Dendritic cell treated with granulocyte-macrophage colony-stimulating factor and Interleukin-4, amounts not matched to agents 40 ng/mL and 50 ng/mL, for 4 days (primary cell): ENCODE results near the gene CALHM1.
A peak's percentile ranks its signal among the peaks of the same experiment; 100 is the strongest.

Source experiments
- H3K27ac Mint-ChIP-seq: one replicate; pipeline ENCODE4 v1.8.0; 2022; ENCODE audit warnings: mild to moderate bottlenecking, mixed read lengths
- H3K27me3 Mint-ChIP-seq: one replicate; pipeline ENCODE4 v1.8.0; 2022; ENCODE audit warnings: mild to moderate bottlenecking, mixed read lengths
- H3K36me3 Mint-ChIP-seq: one replicate; pipeline ENCODE4 v1.8.0; 2022; ENCODE audit warnings: low read depth, mixed read lengths
- H3K4me1 Mint-ChIP-seq: one replicate; pipeline ENCODE4 v1.8.0; 2022; ENCODE audit warnings: low read depth, mixed read lengths
- H3K4me3 Mint-ChIP-seq: one replicate; pipeline ENCODE4 v1.8.0; 2022; ENCODE audit warnings: mild to moderate bottlenecking, moderate library complexity, mixed read lengths
- H3K9me3 Mint-ChIP-seq: one replicate; pipeline ENCODE4 v1.8.0; 2022; ENCODE audit warnings: mixed read lengths
- intact Hi-C: fragments of 100-400 bp; cut with micrococcal nuclease; formaldehyde crosslinking; loops from one replicate; pipeline ENCODE4 v1.15.0; 2022

CALHM1 gene

DNA sequence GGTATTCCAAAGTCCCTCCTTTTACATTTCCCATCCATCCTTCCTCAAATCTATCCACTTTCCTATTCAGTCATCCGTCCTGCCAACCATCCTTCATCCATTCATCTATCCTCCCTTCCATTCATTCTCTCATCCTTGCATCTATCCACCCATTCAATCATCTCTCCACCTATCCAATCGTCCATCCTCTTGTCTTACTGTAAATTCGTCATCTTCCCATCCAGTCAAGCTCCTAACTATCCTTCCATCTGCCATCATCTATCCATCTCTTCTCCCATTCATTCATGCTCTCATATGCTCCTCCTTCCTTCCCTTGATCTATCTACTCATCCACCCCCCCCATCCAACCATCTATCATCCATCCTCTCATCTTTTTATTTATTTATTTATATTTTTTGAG is 15.4 kb upstream of the CALHM1 start:
- peaks cover 49% of the 10 kb centered on the region for H3K4me1 Mint-ChIP-seq
- no peaks in the 10 kb centered on the region for H3K27me3 Mint-ChIP-seq
- no peaks in the 10 kb centered on the region for H3K9me3 Mint-ChIP-seq
- H3K4me3 Mint-ChIP-seq, result no peak overlapping the region
- H3K27ac Mint-ChIP-seq, result no peak overlapping the region
- no peaks in the 10 kb centered on the region for H3K36me3 Mint-ChIP-seq
- intact Hi-C loops, result no loop called here

DNA sequence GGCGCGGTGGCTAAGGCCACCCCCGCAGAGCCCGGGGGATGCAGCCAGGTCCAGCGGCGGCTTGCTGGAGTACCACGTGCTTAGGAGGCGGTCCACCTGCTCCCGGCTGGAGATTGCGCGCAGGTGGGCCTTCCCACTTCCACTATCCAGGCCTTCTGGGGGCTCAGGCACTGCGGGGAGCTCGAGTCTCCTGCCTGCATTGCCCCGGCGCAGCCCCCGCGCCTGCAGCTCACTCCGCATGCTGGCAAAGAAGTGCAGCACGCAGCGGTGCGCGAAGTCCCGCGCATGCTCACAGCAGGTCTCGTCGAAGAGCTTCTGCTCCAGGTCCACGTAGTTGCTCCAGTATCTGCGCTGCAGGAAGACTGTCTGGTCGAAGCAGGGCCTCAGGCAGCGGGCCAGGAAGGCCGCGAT is 14.6 kb upstream of the CALHM1 start:
- Mint-ChIP-seq H3K27ac (no peak overlapping the region), H3K4me1 (peaks cover 55% of the 10 kb centered on the region), H3K27me3 (no peaks in the 10 kb centered on the region), H3K9me3 (no peaks in the 10 kb centered on the region), H3K36me3 (no peaks in the 10 kb centered on the region), H3K4me3 (no peak overlapping the region)
- intact Hi-C loops, result no loop called here

GRCh38 chr10:103472005-103472404 is 13.3 kb upstream of the CALHM1 start:
- Mint-ChIP-seq H3K4me3 (peak overlapping the region; percentile 52), H3K27me3 (no peaks in the 10 kb centered on the region), H3K27ac (peak overlapping the region; percentile 81), H3K36me3 (no peaks in the 10 kb centered on the region), H3K4me1 (peaks cover 67% of the 10 kb centered on the region), H3K9me3 (no peaks in the 10 kb centered on the region)
- intact Hi-C loops, result no loop called here

GRCh38 chr10:103470761-103471653 is 12.3 kb upstream of the CALHM1 start:
- H3K9me3 Mint-ChIP-seq, result no peaks in the 10 kb centered on the region
- peaks cover 69% of the 10 kb centered on the region for H3K4me1 Mint-ChIP-seq
- no peaks in the 10 kb centered on the region for H3K27me3 Mint-ChIP-seq

GRCh38 chr10:103469201-103469600 is 10.5 kb upstream of the CALHM1 start:
- no peaks in the 10 kb centered on the region for H3K27me3 Mint-ChIP-seq
- no peaks in the 10 kb centered on the region for H3K9me3 Mint-ChIP-seq
- H3K4me3 Mint-ChIP-seq, result no peak overlapping the region
- intact Hi-C loops, result no loop called here
- no peaks in the 10 kb centered on the region for H3K36me3 Mint-ChIP-seq
- H3K4me1 Mint-ChIP-seq, result peaks cover 81% of the 10 kb centered on the region
- peak overlapping the region; percentile 10 for H3K27ac Mint-ChIP-seq

More at GRCh38 chr10:103470761-103471653, 12.3 kb upstream of the CALHM1 start:
- intact Hi-C loops, result no loop called here
- Mint-ChIP-seq H3K4me3 (no peak overlapping the region), H3K27ac (peak overlapping the region; percentile 81), H3K36me3 (no peaks in the 10 kb centered on the region)

- intact Hi-C loops, result no loop called here
- Mint-ChIP-seq H3K4me3 (no peak overlapping the region), H3K4me1 (peaks cover 82% of the 10 kb centered on the region), H3K27ac (peak overlapping the region; percentile 65), H3K36me3 (no peaks in the 10 kb centered on the region), H3K9me3 (no peaks in the 10 kb centered on the region), H3K27me3 (no peaks in the 10 kb centered on the region)
These were observed 8.7 kb upstream of the CALHM1 start for GRCh38 chr10:103467406-103467805.

- no peaks in the 10 kb centered on the region for H3K36me3 Mint-ChIP-seq
- no peak overlapping the region for H3K4me3 Mint-ChIP-seq
- H3K27ac Mint-ChIP-seq, result peak overlapping the region; percentile 65
- H3K4me1 Mint-ChIP-seq, result peaks cover 75% of the 10 kb centered on the region
- H3K27me3 Mint-ChIP-seq, result no peaks in the 10 kb centered on the region
- H3K9me3 Mint-ChIP-seq, result no peaks in the 10 kb centered on the region
- intact Hi-C loops, result no loop called here
These were observed 8.0 kb upstream of the CALHM1 start for GRCh38 chr10:103466734-103467133.

GRCh38 chr10:103465411-103466179 is 6.9 kb upstream of the CALHM1 start:
- Mint-ChIP-seq H3K27me3 (no peaks in the 10 kb centered on the region), H3K4me1 (peaks cover 64% of the 10 kb centered on the region), H3K27ac (peak overlapping the region; percentile 77), H3K36me3 (no peaks in the 10 kb centered on the region), H3K9me3 (no peaks in the 10 kb centered on the region), H3K4me3 (peak overlapping the region; percentile 33)
- intact Hi-C loops, result no loop called here

DNA sequence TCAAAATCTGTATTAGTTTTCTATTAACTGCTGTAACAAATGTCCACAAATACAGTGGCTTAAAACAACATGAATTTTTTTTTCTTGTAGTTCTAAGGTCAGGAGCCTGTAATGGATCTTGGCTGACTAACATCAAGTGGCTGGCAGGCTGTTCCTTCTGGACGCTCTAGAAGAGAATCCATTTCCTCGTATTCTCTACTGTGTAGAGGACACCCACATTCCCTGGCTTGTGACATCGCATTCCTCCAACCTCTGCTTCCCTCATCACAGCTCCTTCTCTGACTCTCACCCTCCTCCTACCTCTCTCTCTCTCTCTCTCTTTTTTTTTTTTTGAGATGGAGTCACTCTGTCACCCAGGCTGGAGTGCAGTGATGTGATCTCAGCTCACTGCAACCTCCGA is 4.8 kb upstream of the CALHM1 start:
- no peaks in the 10 kb centered on the region for H3K9me3 Mint-ChIP-seq
- no peak overlapping the region for H3K4me3 Mint-ChIP-seq
- peaks cover 61% of the 10 kb centered on the region for H3K4me1 Mint-ChIP-seq
- intact Hi-C loops, result no loop called here
- no peaks in the 10 kb centered on the region for H3K36me3 Mint-ChIP-seq
- no peaks in the 10 kb centered on the region for H3K27me3 Mint-ChIP-seq
- H3K27ac Mint-ChIP-seq, result peak overlapping the region; percentile 43

DNA sequence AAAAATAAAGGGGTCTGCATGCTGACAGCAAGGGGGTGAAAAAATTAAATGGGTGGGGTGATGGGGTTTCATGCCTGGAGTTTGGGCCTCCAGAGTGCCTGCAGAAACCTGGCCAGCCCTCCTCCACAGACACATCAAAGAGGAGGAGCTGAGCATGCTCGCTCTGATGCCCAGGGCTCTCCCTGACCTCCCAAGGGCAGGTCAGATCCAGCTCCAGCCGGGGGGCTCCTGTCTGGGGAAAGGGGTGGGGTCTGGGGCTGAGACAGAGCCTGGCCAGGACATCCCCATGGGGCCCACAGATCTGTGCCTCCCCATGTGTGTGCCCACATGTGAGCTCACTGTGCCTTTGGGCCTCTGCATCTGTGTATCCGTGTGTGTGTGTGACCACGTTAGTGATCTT is 915 bp upstream of the CALHM1 start:
- no peaks in the 10 kb centered on the region for H3K9me3 Mint-ChIP-seq
- H3K27ac Mint-ChIP-seq, result no peak overlapping the region
- no peaks in the 10 kb centered on the region for H3K27me3 Mint-ChIP-seq
- H3K4me1 Mint-ChIP-seq, result peaks cover 35% of the 10 kb centered on the region
- H3K4me3 Mint-ChIP-seq, result no peak overlapping the region
- intact Hi-C loops, result no loop called here
- H3K36me3 Mint-ChIP-seq, result no peaks in the 10 kb centered on the region

DNA sequence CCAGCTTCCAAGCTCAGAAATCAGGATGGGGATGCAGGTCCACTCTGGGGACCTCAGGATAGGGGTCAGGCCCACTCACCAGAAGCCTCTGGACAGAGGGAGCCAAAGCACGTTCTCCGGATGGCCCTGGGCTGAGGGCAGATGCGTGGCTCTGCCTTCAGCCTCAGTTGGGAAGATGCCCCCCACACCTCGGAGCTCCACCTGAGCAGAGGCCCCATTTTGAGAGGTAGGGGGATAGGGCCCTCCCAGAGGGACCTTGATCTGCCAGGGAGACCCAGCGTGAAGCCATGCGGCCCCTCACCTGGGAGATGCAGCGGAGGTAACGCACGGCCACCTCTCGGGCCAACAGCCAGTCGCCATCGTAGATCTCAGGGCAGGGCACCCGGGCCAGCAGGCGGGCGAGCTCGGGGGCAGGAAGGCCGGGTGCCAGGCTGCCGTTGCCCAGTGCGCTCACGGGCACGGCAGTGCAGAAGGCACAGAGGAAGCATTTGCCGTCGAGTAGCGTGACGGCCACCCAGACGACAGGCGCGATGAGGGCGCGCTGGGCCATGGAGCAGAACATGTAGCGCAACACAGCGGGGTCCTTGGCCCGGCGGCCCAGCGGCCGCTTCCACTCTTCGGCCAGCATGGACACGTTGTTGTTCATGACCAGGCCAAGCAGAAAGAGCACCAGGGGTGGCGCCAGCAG is 660 bp downstream of the CALHM1 start:
- intact Hi-C loops, result no loop called here
- peaks cover 30% of the 10 kb centered on the region for H3K4me1 Mint-ChIP-seq
- H3K9me3 Mint-ChIP-seq, result no peaks in the 10 kb centered on the region
- no peaks in the 10 kb centered on the region for H3K27me3 Mint-ChIP-seq
- no peak overlapping the region for H3K27ac Mint-ChIP-seq
- H3K36me3 Mint-ChIP-seq, result no peaks in the 10 kb centered on the region
- no peak overlapping the region for H3K4me3 Mint-ChIP-seq

DNA sequence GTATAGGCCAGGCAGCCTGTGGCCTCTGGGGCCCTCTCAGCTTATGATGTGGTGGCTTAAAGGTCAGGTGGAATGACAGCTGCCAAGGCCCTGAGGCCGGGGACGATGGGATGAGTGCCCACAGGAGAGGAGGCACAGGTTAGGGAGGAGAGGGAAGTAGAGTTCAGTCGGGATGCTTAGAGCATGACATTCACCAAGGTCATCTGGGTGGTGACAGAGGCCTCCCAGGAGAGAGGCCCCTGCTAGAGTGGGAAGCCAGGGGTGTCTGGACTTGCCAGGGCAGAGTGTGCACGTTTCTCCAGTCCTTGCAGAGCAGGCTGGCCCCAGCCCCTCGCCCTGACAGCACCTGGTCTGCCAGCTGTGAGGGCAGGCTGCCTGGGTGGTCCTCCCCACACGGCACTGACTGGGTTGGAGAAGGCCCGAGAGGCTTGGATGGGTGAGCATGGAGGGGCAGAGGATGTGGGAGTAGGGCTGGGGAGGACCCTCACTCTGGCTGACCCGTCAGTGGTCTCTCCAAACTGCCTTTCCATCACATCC is 1.5 kb downstream of the CALHM1 start:
- no peak overlapping the region for H3K4me3 Mint-ChIP-seq
- peaks cover 1% of the 10 kb centered on the region for H3K36me3 Mint-ChIP-seq
- intact Hi-C loops, result no loop called here
- H3K27me3 Mint-ChIP-seq, result no peaks in the 10 kb centered on the region
- no peaks in the 10 kb centered on the region for H3K9me3 Mint-ChIP-seq
- peaks cover 38% of the 10 kb centered on the region for H3K4me1 Mint-ChIP-seq
- H3K27ac Mint-ChIP-seq, result peak overlapping the region; percentile 35

DNA sequence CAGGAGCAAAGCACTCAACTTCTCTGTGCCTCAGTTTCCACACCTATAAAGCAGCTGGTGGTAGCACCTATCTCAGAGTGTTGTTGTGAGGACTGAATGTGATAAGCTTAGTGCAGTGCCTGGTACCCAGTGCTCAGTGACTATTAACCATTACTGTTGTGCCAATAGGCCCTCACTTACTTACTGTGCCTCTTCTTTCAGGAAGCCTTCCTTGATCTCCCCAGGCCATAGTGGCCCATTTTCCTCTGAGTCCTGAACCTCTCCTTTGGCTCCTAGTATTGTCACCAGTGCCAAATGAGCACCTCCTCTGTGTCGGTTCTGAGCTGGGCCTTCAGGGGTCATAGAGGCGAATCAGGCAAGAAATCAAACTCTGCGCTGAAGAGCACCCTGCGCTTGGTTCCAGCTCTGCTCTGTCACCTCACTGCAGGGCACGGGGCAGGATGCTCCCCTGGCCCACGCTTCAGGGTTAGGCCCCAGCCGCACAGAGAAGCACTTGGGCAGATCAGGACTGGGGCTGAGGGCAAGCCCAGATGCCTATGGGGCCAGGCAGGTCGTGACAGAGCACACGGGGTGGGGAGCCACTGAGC is 2.5 kb downstream of the CALHM1 start:
- H3K36me3 Mint-ChIP-seq, result peaks cover 9% of the 10 kb centered on the region
- no peak overlapping the region for H3K4me3 Mint-ChIP-seq
- peaks cover 42% of the 10 kb centered on the region for H3K4me1 Mint-ChIP-seq
- intact Hi-C loops, result no loop called here
- H3K9me3 Mint-ChIP-seq, result no peaks in the 10 kb centered on the region
- no peaks in the 10 kb centered on the region for H3K27me3 Mint-ChIP-seq
- no peak overlapping the region for H3K27ac Mint-ChIP-seq
